Stromal cell of bone marrow (primary cell): ENCODE data around the gene STUM.

Experiments used
- DNase-seq: peaks from one replicate; pipeline ENCODE4 v3.0.0-alpha.2; 2012; ENCODE audit warnings: low read depth

The STUM gene

DNA sequence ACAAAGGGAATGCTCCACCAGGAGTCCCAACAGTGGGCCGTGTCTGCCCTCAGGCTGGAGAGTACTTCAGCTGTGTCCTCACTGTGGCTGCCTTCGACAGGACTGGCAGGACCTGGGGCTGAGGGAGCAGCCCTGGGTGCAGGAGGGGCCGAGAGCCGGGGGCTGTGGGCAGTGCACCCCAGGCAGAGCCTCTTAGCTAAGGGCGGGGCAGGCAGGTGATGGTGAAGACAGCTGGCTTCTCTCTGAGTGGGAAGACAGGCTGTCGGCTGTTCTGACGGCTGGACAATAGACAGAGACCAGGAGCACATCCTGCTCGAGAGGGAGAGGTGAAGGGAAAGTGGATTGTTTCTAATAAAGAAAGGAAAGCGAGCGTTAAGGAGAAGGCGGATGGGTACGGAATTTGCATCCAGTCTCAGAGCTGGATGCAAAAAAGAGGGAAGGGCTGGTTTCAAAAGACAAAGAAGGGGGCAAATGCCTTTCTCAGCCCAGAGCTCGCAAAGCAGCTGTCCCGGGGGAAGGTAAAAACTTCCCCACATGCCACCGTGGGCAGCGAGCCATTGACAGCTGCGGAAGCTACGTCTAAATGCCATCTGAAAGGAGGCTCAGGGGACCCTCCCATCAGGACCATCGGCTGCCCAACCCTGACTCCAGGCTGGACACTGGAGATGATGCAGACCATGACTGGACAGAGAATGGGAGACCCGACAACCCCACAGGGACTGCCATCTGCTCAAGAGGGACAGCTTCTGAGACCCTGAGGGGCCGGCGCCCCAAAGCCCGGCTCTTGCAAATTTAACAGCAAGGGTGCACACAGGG lies 92.0 kb downstream of the STUM start:
- DNase-seq = no peak

DNA sequence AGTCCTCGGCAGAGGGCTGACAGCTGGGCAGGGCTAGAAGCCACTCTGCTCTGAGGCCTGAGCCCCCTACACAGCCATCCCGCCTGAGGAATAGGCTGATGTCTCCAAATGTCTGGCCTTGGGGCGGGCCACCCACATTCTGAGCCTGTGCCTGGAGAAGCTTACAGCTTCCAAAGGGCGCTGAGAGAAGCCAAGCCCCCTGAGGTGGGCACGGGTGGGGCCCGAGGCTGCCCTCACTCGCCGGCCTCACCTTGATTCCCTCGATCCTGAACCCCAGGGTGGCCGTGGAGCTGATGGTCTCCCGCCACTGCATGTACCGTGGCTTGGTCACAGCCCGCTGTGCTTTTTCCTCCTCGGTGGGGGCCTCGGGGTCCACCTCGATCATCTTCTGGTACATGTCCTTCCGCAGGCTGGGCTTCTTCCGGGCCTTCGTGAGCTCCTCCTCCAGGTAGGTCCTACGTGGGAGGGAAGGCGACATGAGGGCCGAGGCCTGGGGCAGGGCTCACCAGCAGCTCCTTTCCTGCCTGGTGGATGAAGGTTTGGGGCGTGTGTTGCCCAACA lies 93.2 kb downstream of the STUM start:
- DNase-seq = no peak

DNA sequence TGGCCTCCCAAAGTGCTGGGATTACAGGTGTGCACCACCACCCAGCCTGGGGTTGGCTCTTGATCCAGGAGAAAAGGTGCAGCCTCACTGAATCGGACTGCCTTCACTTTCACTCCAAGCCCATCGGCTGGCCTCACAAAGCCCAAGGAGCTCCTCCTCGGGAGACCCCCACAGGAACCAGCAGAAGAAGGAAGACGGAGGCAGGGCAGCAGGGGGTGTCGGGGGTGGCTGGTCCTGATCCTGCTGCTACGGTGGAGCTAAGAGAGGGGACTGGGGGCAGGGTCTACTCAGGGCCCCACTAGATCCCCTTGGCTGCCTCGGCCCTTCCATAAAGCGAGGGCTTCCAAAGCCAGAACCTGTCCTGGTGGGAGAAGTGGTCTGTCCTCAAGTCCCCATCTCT lies 93.9 kb downstream of the STUM start:
- no peak for DNase-seq

DNA sequence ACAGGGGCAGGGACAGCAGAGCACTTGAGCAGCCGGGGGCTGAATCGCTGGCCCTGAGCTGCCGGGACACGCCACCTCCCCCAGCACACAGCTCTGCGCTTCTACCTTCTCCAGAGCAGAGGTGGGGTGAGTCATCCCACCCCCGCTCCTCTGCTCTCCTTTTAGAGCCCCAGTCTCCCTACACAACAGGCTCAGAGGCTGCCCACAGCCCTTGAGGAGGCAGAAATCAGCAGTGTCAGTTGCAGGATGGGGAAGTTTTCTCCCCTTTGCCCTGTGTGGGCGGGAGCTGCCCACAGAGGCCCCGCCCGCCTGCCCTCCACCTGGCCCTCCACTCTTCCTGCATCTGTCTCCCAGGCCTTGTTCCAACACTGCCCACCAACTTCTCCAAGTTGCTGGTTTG lies 94.6 kb downstream of the STUM start:
- DNase-seq = no peak

DNA sequence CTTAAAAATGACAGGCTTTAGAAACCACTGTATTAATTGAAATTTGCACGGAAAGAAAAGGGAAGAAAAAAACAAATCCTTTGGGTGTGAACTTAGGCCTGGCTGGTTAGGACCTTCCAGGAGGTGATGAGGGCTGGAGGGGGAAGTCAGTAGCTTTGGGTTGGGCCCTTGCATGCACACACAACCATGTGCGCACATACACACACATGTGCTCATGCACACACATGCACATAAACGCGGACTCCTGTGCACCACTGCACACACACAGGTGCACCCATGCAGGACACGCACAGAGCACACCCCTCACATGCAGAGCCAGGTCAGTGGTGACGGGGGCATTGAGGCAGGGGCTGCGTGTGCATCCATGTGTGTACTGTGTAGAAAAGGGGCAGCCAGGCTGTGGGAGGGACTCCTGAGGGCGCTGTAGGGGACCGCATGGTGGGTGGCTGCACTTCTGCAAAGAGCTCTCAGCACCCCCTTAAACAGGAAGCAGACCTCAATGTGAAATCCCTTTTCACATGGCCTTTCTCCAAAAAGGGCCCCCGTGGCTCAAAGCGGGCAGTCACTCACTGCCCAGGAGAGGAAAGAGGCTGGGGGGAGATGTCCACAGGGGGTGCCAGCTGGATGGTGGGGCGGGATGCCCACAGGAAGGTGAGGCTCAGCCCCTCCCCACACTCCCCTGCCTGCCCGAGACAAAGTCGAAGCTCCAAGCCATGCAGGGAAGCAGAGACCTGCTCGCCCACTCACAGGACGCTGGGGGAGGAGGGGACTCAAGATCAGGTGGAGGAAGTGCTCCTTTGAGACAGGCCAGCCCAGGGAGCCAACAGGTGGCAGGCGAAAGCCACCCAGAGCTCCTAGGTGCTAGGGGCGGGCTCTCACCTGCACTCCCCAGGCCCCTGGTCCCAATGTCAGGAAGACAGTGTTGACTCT lies 95.3 kb downstream of the STUM start:
- no peak for DNase-seq

DNA sequence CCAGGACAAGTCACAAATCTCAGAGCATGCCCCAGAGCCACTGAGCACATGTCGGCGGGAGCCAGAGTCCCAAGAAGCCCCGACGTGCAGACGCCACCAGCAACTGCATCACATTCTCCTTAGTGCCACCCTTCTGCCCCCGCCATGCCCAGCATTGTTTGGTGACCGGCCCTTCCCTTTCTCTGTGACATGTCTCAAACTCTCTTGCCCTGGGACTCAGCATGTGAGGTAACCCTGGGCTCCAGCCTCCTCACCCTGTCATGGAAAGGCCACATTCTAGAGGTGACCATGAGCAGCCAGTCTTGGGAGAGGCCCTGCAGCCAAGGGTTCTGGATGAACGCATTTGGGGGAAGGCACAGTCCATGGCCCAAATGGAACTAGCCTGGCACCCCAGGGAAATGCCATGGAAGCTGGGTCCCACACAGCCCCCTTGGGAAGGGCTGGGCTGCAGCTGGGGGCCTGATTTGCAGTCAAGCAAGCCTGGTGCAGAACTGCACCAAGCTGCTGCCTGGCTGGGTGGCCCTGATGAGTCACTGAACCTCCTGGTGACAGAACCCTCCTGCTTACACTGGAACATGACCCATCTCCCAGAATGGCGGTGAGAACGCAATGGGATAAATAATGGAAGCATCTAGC lies 96.1 kb downstream of the STUM start:
- no peak for DNase-seq

DNA sequence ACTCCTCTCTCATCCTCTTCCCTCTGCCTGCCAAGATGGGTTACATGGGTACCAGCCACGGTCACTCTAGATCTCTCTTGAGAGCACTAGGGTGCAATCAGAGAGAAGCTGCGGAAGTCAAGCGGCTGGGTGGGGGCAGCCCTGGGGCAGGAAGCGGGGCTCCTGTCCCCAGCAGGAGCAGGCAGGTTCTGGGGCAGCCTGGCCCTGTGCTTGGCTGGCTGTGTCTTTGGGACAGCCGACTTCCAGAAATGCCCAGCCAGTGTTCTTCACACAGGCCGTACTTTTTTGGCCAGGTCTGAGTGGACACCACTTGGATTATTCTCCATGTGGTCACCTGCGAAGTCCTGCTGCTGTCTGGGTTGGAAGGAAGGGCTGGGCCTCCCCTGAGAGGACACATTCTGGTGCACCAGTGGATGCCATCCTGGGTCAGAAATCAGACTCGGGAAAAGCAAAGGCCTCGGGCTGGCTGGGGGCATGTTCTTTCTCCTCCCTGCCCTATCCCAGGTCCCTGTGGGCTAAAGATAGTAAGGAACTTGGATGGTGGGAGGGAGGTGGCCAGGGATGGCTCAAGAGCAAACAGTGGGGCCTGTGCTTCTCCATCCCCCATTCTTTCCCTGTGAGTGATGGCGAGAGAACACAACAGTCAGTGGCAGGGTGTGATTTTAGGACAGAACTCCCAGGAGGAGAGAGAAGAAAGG lies 96.9 kb downstream of the STUM start:
- DNase-seq = no peak

DNA sequence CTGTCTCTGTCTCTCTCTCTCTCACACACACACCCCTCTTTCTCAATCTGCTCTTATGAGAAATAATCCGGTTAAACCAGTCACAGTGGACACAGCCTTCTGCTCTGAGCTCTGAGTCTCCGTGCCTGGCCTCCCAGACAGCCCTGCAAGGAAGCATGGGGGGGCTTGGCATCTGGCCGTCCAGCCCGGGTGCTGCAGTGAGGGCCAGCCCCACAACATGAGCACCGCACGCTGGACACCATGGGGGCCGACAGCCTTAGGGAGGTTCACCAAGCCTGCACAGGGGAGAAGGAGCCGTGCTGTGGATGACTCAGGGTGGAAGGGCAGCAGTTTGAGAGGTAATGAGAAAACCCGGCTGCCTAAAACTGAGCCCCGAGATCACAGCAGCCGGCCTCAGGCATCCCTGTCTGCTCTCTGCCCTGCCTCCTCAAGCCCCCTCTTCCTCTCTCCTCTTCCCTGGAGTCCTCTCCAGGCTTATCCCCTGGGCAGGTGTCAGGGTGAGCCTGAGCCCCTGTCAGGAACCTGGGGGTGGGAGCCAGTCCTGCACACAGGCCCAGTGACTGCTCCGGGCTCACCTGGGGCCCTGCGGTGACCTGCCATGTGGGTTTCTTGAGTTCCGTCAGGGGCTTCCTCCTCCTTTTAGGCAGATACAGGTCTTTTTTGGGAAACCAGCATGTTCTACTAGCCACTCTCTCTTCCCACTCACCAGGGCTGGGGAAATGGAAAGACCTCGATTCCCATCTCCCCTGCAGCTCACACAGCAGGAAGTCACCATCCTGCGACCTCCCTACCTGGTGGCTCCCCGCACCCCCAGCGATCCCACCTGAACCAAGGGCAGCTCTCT lies 97.7 kb downstream of the STUM start:
- no peak for DNase-seq

DNA sequence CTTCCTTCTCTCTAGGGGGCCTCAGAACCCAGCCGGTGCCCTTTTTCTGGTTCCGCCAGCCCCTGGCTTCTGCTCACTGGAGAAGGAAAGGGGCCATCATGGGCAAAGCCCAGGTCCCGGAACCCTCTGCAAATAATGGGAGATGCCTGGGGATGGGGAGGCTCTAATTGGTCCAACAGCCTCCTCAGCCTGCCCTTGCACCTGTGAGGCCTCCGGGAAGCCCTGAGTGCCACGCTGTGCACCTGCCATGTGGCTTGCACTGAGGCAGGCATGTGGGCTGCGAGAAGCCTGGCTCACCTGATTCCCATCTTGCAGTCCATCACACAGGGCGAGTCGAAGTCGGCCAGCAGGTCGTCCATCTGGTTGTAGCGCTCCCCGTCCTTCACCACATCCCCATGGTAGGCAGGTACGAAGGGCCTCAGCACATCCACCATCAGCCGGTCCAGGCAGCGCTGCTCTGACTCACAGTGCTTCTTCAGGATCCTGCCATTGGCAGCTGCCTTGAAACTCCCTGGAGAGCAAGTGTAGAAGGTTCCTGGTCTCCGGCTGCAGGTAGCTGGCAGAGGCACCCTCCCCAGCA lies 98.4 kb downstream of the STUM start:
- no peak for DNase-seq

DNA sequence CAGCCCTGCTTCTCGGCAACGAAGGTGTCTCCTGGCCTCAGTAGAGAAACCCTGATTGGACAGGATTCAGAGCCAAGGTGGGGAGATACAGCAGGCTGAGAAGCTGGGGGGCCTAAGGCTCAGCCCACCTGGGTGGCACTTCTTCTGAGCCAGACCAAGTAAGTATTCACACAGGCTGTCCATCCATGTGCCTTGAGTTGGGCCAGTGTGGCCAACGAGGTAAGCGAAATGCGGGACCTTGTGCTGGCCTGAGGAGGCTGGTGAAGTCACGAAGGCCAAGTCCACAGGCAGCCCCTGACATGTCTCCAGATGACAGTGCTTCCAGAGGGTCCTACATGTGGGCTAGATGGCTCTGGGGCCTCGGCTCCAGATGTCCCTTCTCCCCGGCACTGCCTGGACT lies 99.2 kb downstream of the STUM start:
- no peak for DNase-seq

DNA sequence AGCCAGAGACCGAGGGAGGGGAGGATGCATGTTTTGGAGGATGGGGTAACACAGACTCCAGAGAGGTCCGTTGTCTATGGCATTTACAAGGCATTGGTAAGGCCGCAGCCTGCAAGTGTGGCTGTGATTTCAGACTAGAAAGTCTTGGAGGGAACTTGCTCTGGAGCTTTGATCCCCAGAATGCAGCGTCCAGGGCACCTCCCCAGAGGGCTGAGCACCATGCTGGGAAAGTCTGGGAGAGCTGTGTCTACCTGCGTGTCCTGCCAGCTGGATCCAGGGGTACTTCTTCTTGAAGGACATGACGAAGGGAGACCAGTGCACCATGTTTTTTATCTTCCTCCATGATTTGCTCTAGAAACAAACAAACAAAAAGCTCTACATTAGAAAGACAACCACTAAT lies 99.9 kb downstream of the STUM start:
- DNase-seq = no peak

DNA sequence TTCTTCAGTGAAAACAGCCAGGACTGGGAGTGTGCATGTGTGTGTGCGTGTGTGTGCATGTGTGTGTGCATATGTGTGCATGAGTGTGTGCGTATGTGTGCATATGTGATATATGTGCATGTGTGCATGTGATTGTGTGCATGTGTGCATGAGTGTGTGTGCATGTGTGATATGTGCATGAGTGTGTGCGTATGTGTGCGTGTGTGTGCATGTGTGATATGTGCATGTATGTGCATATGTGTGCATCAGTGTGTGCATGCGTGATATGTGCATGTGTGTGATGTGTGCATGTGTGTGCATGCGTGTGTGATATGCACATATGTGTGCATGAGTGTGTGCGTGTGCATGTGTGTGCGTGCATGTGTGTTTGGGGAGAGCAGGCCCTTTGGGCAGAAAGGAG lies 100.7 kb downstream of the STUM start:
- DNase-seq = no peak

DNA sequence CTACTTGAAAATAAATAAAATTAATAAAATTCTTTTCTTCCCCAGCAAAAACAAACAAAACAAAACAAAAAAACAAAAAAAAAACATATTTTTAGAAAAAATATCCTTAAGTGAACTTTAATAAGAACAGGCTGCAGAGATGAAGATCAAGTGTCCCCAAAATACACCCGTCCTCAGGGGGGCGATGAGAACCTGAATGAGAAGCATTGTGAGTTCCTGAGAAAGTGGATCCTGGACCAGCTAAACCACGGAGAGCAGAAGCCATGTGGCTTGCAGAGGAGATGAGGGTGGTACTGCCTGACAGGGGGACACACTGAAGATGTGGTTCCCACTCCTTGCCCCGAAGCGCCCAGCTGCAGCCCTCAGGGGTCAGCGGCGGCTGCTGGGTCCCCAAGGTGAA lies 101.2 kb downstream of the STUM start:
- DNase-seq = no peak

DNA sequence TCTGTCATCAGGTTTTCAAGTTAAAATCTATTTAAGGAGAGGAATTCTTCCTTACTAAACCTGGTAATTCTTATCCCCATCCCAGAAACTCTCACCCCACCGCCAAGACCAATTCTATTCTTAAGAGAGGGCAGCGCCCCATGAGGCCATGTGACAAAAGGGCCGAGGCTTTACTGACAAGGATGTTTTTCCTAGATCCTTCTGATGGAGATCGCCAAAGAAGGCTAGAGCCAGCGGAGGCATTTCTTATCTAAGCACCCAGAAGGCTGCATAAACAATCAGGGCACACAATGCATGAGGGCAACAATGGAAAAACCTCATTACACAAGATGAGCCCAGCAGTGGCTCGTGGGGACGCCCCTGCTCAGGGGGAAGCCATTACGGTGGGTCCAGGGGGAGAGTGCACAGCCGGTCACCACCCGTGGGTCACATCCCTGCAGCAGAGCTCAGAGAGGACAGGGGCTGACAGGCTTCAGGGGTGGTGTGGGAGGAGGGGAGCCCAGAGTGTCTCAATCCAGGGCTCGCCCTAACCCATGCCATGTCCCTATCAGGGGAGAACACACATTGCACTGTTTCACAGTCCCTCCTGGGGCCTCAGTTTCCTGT lies 101.8 kb downstream of the STUM start:
- no peak for DNase-seq

DNA sequence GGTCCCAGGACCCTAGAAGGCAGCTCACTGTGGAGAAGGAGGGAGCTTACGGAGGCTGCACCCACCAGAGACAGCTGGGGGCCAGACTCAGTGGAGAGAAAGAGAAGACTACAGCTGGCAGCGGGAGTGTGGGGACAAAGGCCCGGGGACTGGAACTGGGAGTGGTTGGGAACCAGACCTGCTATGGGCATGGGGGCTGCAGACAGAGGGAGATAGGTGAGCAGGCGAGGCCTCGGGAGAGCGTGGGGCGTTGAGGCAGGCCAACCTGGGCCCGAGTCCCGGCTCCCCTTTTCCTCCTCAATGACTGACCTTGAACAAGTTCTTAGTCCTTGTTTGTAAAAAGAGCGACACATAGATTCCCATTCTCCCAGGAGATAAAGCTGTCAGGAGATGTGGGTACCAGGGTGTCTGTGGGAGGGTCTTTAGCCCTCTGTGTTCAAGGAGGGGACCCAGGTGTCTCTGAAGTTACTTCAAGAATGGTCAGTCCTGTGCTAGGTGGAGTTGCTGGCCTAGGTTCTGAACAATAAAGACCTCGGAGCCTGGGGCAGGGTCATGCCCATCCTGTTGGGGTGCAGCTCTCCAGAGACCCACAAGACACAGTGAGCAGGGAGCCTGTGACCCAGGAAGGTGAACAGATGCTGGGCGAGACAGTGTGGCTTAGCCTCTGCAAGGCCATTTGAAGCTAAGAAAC lies 102.6 kb downstream of the STUM start:
- DNase-seq = no peak

DNA sequence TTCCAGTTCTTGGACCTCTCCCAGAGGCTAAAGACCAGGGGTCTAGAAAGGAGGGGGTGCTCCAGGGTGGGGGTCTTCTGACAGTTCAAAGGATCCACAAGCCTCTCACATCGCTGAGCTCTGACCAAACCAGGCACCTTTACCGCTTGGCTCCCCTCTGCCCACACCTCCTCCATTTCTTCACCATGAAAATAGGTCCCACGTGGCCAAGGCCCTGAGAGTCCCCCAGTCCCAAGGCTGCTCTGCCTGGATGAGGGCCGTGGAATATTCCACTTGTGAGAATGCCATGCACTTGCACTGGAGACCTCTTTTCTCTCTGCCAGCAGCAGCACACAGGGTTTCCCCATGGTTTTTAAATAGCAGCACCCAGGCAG lies 103.2 kb downstream of the STUM start:
- no peak for DNase-seq

DNA sequence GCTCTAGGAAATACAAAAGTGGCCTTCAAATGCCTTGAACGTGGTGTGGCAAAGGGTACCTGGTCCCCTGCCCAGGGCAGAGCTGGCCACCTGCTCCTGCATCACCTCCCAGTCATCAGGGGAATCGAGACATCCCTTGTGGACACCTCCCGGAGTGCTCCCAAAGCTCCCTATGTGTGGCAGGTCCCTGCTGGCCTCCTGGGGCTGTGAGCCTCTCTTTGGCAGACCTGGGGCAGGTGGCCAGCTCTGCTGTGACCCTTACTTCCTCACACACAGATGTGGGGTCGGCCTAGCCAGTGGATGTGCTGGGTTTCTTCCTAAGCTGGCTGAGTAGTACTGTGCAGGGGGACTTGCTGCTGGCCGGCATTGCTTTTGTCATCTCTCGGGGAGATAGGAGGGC lies 104.0 kb downstream of the STUM start:
- no peak for DNase-seq

DNA sequence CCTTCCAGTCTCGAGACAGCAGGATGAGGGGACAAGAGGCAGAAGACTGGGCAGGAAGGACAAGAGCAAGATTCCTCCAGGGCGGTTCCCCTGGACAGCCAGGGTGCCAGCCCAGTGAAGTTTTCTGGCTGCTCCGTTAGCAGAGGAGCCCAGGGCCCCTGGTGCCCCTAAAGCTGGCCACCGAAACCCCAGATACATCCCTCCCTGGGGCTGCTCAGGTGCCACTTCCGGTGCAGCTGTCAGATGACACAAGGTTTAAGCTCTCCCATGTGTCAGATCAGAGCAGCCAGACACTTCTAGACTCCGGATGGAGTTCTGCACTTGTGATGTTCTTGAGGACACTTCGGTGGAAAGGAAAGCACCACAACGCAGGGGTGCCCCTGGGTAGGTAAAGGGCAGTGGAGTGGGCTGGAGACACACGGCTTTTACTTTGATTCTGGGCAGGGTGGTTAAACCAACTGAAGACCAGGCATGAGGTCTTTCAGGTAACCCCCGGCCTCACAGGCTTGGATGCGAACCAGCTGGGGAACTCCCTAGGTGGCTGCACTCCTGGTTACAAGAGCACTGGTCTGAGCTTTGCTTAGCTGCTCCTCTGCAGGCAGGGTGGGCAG lies 104.9 kb downstream of the STUM start:
- no peak for DNase-seq

DNA sequence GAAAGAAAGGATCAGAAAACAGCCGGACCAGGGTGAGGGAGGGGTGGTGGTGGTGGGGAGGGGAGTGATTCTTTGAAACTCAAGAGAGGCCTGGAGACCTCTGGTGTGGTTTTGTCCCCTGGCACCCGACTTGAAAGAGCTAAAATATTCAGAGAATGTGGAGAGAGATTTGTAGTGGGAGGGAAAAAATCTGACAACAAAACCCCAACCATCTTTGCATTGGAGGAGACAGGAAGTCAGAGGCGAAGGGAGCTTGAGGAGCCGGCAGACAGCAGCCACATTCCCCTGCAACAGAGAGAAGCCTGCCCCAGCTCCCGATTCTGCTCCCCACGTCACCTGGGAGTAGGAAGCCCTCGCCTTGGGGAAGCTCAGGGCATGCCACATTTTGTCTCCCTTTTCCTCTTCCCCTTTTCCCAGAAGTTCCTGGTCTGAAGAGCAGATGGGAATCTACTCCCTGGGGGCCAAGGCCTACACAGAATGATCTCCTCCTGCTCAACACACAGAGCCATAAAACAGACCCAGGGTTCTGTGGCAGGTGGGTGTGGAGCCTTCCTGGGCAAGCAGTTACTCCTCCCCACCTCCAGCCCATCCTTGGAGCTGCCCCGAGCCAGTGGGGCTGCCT lies 105.6 kb downstream of the STUM start:
- DNase-seq = no peak
